ENCODE results near the gene CORO1A.
"Not testable (repeated sequence)": the region's sequence is repeated elsewhere in the genome, so short reads cannot be mapped to it uniquely, and the experiment has no call there.

CORO1A gene

DNA sequence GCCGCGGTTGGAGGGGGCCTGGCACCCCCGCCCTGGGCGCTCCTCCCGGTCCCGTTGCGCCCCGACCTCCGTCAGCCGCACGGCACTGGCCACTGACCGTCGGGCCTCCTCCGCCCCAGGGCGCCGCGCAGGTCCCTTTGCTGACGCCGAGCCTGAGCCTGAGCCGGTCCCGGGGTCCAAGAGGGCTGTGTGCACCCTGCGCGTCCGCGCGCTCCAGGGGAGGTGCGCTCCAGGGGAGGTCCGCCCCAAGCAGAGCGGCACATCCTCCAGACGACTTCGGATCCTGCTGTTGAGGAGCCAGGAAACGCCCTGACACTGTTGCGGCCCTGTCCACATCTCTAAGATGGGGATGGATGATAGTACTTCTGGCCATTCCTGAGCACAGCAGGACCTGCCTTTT is 22.9 kb downstream of the CORO1A start:
- DNase-seq = not testable (repeated sequence)

DNA sequence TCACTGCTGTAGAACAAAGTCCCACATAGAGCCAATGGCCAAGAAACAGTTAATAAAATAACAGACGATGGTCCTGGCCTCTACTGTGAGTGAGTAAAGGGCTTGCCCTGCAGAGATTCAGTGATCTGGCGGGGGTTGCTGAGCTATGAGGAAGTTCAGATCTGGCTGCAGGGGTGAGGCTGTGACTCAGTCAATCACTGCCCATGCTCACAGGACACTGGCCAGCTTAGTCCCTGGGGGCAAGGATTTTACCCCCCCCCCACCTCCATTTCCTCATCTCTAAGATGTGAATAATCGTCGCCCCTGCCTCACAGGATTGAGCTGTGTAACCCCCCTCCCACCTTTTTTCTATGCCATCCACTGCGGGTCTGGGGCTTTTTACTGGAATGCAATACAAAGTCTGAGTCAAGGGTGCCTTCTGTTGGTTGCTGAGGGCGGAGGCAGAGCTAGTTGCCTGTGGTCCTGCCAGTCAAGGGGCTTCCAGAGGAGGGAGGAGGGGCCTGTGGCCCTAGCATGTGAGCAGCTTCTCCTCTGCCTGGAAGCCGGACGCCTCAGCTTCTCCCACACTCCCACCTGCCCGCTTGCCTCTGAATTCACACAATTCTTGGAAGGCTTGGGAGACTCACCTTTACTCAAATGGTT is 23.8 kb downstream of the CORO1A start:
- not testable (repeated sequence) for DNase-seq

DNA sequence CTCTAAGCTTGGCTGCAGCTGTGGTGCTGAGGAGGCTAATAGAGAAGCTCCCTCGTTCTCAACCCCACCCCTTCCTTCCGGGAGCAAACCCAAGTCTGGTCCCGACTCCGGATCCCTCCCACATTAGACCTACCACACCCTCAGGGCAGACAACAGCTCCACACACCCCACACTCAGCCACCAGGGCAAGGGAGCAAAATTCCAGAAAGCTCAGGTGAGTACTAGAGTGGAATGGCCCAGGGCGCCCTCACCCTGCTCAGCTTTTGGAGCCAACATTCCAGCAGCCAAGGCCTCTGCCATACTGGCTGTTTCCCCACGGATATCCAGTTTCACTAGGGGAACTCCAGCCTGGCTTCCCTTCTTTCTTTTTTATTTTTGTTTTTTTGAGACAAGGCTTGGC is 25.6 kb downstream of the CORO1A start:
- not testable (repeated sequence) for DNase-seq

DNA sequence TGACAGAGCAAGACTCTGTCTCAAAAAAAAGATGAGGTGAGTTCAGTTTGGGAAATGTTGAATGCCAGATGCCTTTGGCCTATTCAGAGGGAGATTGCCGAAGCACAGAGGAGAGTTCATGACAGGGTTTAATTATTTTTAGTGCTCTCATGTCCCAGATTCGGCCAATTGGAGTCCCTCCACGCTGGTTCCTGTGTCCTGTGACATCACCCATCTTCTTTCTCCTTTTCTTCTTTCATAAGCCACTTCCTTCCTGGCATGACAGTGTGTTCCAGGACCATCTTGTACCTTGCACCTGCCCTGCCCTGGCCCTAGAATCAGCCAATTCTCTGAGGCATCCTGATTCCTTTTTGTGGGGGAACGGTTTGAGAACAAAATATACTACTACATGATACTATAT is 28.0 kb downstream of the CORO1A start:
- DNase-seq = not testable (repeated sequence)

DNA sequence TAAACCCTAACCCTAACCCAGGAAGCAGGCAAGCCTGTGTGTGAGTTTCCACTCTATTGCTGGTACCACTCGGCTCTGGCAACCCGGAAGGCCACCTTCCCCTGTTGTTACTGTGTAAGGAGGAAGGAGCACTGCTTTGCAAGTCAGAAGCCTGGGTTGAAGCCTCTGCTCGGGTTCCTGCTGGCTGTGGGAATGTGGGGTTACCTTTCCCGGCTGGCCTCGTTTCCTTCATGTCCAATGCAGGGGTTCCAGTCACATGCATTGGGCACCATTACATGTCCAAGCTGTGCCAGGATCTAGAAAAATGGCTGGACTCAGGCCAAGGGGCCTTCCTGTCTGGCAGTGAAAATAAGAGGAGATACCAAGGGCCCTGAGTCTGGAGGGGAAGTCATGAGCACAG is 33.7 kb downstream of the CORO1A start:
- not testable (repeated sequence) for DNase-seq

Measured in CD4-positive, alpha-beta T cell treated with Interleukin-4 for 4 hours (primary cell).